IPS DF 6.9 (cell line): Measurements from ENCODE around the gene SRGAP2C.
"Not testable (repeated sequence)": the region's sequence is repeated elsewhere in the genome, so short reads cannot be mapped to it uniquely, and the experiment has no call there.

ENCODE experiments used
- DNase-seq: peaks from one replicate; pipeline ENCODE4 v3.0.0-alpha.2; 2013; ENCODE audit warnings: low read depth, low spot score
- H3K27ac ChIP-seq: one replicate; pipeline ENCODE4 v1.5.1; 2013; ENCODE audit warnings: low read length, control low read depth
- H3K27me3 ChIP-seq: 2 replicates; pipeline ENCODE4 v1.6.1; 2013; ENCODE audit warnings: mild to moderate bottlenecking, low read length; ENCODE audit not compliant: control insufficient read depth, insufficient read depth
- H3K36me3 ChIP-seq: 2 replicates; pipeline ENCODE4 v1.6.1; 2013; ENCODE audit warnings: low read length; ENCODE audit not compliant: control insufficient read depth, insufficient read depth
- H3K4me1 ChIP-seq: 2 replicates; pipeline ENCODE4 v1.6.1; 2013; ENCODE audit warnings: low read length; ENCODE audit not compliant: control insufficient read depth, insufficient read depth
- H3K4me3 ChIP-seq: 2 replicates; pipeline ENCODE4 v1.5.1; 2013; ENCODE audit warnings: mild to moderate bottlenecking, low read length
- H3K9me3 ChIP-seq: 2 replicates; pipeline ENCODE4 v1.6.1; 2013; ENCODE audit warnings: low read length, inconsistent platforms; ENCODE audit not compliant: control insufficient read depth, insufficient read depth
- WGBS: extraction: QIAGEN DNeasy Blood & Tissue Kit; methylation state at CpG from one replicate; pipeline ENCODE4 v1.1.7; 2013; ENCODE audit warnings: mixed read lengths, missing lambda C conversion rate; ENCODE audit not compliant: insufficient read length, insufficient coverage; 5-methylcytosine and 5-hydroxymethylcytosine counted together

SRGAP2C gene

GRCh38 chr1:121362234-121362883 lies 177.6 kb downstream of the SRGAP2C start:
- WGBS = no CpG with 5 or more reads among the region's 4 CpGs
- not testable (repeated sequence) for H3K27ac ChIP-seq, H3K4me1 ChIP-seq, H3K36me3 ChIP-seq, H3K27me3 ChIP-seq, DNase-seq, H3K4me3 ChIP-seq, H3K9me3 ChIP-seq

- H3K4me1 ChIP-seq, H3K9me3 ChIP-seq, H3K4me3 ChIP-seq, H3K27ac ChIP-seq, DNase-seq, H3K36me3 ChIP-seq, H3K27me3 ChIP-seq: not testable (repeated sequence)
- WGBS = no CpG with 5 or more reads among the region's 6 CpGs
Measured at GRCh38 chr1:121365316-121365715, 180.5 kb downstream of the SRGAP2C start.

- not testable (repeated sequence) for H3K27ac ChIP-seq
Measured at GRCh38 chr1:121365723-121366122, 180.9 kb downstream of the SRGAP2C start.

GRCh38 chr1:121366171-121366570 lies 181.4 kb downstream of the SRGAP2C start:
- not testable (repeated sequence) for H3K4me1 ChIP-seq, DNase-seq, H3K36me3 ChIP-seq, H3K4me3 ChIP-seq, H3K9me3 ChIP-seq, H3K27me3 ChIP-seq, H3K27ac ChIP-seq
- no CpG with 5 or more reads among the region's 3 CpGs for WGBS

More at GRCh38 chr1:121365723-121366122, 180.9 kb downstream of the SRGAP2C start:
- DNase-seq, H3K27me3 ChIP-seq, H3K4me3 ChIP-seq, H3K9me3 ChIP-seq, H3K4me1 ChIP-seq, H3K36me3 ChIP-seq: not testable (repeated sequence)
- no CpG with 5 or more reads among the region's 6 CpGs for WGBS

- not testable (repeated sequence) for H3K36me3 ChIP-seq, H3K4me3 ChIP-seq, DNase-seq, H3K4me1 ChIP-seq, H3K9me3 ChIP-seq, H3K27me3 ChIP-seq, H3K27ac ChIP-seq
- WGBS = no CpG with 5 or more reads among the region's 5 CpGs
Measured at GRCh38 chr1:121368910-121369309, 184.1 kb downstream of the SRGAP2C start.

GRCh38 chr1:121369959-121370358 lies 185.2 kb downstream of the SRGAP2C start:
- H3K27ac ChIP-seq = not testable (repeated sequence)

GRCh38 chr1:121374851-121375367 lies 190.1 kb downstream of the SRGAP2C start:
- no CpG with 5 or more reads among the region's 3 CpGs for WGBS

More at GRCh38 chr1:121369959-121370358, 185.2 kb downstream of the SRGAP2C start:
- not testable (repeated sequence) for H3K4me1 ChIP-seq, H3K9me3 ChIP-seq, H3K27me3 ChIP-seq, DNase-seq, H3K36me3 ChIP-seq, H3K4me3 ChIP-seq
- WGBS = no CpG with 5 or more reads among the region's 2 CpGs

GRCh38 chr1:121376986-121377385 lies 192.2 kb downstream of the SRGAP2C start:
- not testable (repeated sequence) for H3K27me3 ChIP-seq, H3K27ac ChIP-seq, DNase-seq, H3K4me3 ChIP-seq, H3K9me3 ChIP-seq, H3K36me3 ChIP-seq, H3K4me1 ChIP-seq
- WGBS = no CpG with 5 or more reads among the region's 7 CpGs

More at GRCh38 chr1:121374851-121375367, 190.1 kb downstream of the SRGAP2C start:
- not testable (repeated sequence) for H3K4me1 ChIP-seq, H3K27ac ChIP-seq, H3K9me3 ChIP-seq, H3K4me3 ChIP-seq, DNase-seq, H3K27me3 ChIP-seq, H3K36me3 ChIP-seq

GRCh38 chr1:121378757-121379156 lies 194.0 kb downstream of the SRGAP2C start:
- not testable (repeated sequence) for H3K27me3 ChIP-seq

GRCh38 chr1:121384754-121385153 lies 200.0 kb downstream of the SRGAP2C start:
- DNase-seq, H3K27ac ChIP-seq, H3K36me3 ChIP-seq, H3K27me3 ChIP-seq, H3K9me3 ChIP-seq, H3K4me1 ChIP-seq, H3K4me3 ChIP-seq: not testable (repeated sequence)
- no CpG with 5 or more reads among the region's 4 CpGs for WGBS

More at GRCh38 chr1:121378757-121379156, 194.0 kb downstream of the SRGAP2C start:
- DNase-seq, H3K9me3 ChIP-seq, H3K4me1 ChIP-seq, H3K27ac ChIP-seq, H3K36me3 ChIP-seq, H3K4me3 ChIP-seq: not testable (repeated sequence)
- no CpG with 5 or more reads among the region's 5 CpGs for WGBS

- H3K4me3 ChIP-seq, H3K36me3 ChIP-seq, H3K9me3 ChIP-seq, DNase-seq, H3K27ac ChIP-seq, H3K27me3 ChIP-seq, H3K4me1 ChIP-seq: not testable (repeated sequence)
- no CpG with 5 or more reads among the region's 3 CpGs for WGBS
Measured at GRCh38 chr1:121385162-121385561, 200.4 kb downstream of the SRGAP2C start.
